ENCODE data around the gene MYH1. TPM values are rescaled to one million over a fixed set of nuclear protein-coding genes. Genes with fewer than 3 reads are reported as not detected.

Gene MYH1
- total and polyA plus RNA-seq, 2 of the 13 experiments (the other 11 are each of a cell fraction or from before 2014, with no cell fraction given), result 0.01 TPM; not detected in 1

DNA sequence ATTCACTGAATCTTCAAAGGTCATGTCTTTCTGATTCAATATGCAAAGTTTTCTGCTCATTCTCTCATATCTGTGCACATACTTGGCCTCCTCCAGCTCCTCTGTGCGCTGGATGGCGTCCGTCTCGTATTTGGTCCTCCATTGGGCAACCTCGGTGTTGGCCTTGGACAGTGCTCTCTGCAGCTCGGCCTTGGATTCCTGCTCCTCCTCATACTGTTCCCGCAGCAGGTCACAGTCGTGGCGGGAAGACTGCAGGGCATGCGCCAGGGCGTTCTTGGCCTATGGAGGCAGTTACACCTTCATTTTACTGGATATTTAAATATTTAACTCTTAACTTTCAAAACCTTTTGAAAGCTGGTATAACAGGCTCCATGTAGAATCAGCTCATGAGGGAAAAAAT lies 8.2 kb upstream of the MYH1 start (continued):
- TF ChIP-seq, protein P1, sequence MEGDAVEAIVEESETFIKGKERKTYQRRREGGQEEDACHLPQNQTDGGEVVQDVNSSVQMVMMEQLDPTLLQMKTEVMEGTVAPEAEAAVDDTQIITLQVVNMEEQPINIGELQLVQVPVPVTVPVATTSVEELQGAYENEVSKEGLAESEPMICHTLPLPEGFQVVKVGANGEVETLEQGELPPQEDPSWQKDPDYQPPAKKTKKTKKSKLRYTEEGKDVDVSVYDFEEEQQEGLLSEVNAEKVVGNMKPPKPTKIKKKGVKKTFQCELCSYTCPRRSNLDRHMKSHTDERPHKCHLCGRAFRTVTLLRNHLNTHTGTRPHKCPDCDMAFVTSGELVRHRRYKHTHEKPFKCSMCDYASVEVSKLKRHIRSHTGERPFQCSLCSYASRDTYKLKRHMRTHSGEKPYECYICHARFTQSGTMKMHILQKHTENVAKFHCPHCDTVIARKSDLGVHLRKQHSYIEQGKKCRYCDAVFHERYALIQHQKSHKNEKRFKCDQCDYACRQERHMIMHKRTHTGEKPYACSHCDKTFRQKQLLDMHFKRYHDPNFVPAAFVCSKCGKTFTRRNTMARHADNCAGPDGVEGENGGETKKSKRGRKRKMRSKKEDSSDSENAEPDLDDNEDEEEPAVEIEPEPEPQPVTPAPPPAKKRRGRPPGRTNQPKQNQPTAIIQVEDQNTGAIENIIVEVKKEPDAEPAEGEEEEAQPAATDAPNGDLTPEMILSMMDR (CRISPR knock-in tag; IDR thresholded peaks at IDR 0.05), result peak; percentile 18; the same call in 1 of the 2 replicates
- TF ChIP-seq GATAD2A (CRISPR knock-in tag; IDR thresholded peaks at IDR 0.05) (0 out of 2 replicates have a peak, but pooled peaks have one; percentile 15), SALL1 (CRISPR knock-in tag; IDR thresholded peaks at IDR 0.05) (peak; percentile 28; the same call in 1 of the 2 replicates), SMC3 (IDR thresholded peaks at IDR 0.05; ENCODE audit: low read length) (no peak), HNF4A (CRISPR knock-in tag; IDR thresholded peaks at IDR 0.05) (peak; percentile 87), FOXA3 (CRISPR knock-in tag; IDR thresholded peaks at IDR 0.05) (no peak), ZNF225 (CRISPR knock-in tag; IDR thresholded peaks at IDR 0.05) (no peak), HOXA3 (CRISPR knock-in tag; IDR thresholded peaks at IDR 0.05) (0 out of 2 replicates have a peak, but pooled peaks have one; percentile 28), ZNF10 (CRISPR knock-in tag; IDR thresholded peaks at IDR 0.05; ENCODE audit: borderline replicate concordance, low read depth) (no peak), ZNF768 (CRISPR knock-in tag; IDR thresholded peaks at IDR 0.05) (peak; percentile 25; the same call in 1 of the 2 replicates), RARA (CRISPR knock-in tag; IDR thresholded peaks at IDR 0.05) (peak; percentile 29; the same call in 1 of the 2 replicates), POGZ (CRISPR knock-in tag; IDR thresholded peaks at IDR 0.05) (0 out of 2 replicates have a peak, but pooled peaks have one; percentile 28), ZNF850 (CRISPR knock-in tag; conservative IDR thresholded peaks at IDR 0.05) (no peak), BRCA1 (CRISPR knock-in tag; IDR thresholded peaks at IDR 0.05) (no peak)
- TF ChIP-seq, protein P2, sequence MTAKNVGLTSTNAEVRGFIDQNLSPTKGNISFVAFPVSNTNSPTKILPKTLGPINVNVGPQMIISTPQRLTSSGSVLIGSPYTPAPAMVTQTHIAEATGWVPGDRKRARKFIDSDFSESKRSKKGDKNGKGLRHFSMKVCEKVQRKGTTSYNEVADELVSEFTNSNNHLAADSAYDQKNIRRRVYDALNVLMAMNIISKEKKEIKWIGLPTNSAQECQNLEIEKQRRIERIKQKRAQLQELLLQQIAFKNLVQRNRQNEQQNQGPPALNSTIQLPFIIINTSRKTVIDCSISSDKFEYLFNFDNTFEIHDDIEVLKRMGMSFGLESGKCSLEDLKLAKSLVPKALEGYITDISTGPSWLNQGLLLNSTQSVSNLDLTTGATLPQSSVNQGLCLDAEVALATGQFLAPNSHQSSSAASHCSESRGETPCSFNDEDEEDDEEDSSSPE (CRISPR knock-in tag; IDR thresholded peaks at IDR 0.05), result peak; percentile 86
- TF ChIP-seq, protein P3, sequence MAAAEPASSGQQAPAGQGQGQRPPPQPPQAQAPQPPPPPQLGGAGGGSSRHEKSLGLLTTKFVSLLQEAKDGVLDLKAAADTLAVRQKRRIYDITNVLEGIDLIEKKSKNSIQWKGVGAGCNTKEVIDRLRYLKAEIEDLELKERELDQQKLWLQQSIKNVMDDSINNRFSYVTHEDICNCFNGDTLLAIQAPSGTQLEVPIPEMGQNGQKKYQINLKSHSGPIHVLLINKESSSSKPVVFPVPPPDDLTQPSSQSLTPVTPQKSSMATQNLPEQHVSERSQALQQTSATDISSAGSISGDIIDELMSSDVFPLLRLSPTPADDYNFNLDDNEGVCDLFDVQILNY (CRISPR knock-in tag; conservative IDR thresholded peaks at IDR 0.05), result 0 out of 2 replicates have a peak, but pooled peaks have one; percentile 49
- TF ChIP-seq, protein P4, sequence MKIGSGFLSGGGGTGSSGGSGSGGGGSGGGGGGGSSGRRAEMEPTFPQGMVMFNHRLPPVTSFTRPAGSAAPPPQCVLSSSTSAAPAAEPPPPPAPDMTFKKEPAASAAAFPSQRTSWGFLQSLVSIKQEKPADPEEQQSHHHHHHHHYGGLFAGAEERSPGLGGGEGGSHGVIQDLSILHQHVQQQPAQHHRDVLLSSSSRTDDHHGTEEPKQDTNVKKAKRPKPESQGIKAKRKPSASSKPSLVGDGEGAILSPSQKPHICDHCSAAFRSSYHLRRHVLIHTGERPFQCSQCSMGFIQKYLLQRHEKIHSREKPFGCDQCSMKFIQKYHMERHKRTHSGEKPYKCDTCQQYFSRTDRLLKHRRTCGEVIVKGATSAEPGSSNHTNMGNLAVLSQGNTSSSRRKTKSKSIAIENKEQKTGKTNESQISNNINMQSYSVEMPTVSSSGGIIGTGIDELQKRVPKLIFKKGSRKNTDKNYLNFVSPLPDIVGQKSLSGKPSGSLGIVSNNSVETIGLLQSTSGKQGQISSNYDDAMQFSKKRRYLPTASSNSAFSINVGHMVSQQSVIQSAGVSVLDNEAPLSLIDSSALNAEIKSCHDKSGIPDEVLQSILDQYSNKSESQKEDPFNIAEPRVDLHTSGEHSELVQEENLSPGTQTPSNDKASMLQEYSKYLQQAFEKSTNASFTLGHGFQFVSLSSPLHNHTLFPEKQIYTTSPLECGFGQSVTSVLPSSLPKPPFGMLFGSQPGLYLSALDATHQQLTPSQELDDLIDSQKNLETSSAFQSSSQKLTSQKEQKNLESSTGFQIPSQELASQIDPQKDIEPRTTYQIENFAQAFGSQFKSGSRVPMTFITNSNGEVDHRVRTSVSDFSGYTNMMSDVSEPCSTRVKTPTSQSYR (CRISPR knock-in tag; IDR thresholded peaks at IDR 0.05; ENCODE audit: borderline replicate concordance), result no peak
- TF ChIP-seq, protein P5, sequence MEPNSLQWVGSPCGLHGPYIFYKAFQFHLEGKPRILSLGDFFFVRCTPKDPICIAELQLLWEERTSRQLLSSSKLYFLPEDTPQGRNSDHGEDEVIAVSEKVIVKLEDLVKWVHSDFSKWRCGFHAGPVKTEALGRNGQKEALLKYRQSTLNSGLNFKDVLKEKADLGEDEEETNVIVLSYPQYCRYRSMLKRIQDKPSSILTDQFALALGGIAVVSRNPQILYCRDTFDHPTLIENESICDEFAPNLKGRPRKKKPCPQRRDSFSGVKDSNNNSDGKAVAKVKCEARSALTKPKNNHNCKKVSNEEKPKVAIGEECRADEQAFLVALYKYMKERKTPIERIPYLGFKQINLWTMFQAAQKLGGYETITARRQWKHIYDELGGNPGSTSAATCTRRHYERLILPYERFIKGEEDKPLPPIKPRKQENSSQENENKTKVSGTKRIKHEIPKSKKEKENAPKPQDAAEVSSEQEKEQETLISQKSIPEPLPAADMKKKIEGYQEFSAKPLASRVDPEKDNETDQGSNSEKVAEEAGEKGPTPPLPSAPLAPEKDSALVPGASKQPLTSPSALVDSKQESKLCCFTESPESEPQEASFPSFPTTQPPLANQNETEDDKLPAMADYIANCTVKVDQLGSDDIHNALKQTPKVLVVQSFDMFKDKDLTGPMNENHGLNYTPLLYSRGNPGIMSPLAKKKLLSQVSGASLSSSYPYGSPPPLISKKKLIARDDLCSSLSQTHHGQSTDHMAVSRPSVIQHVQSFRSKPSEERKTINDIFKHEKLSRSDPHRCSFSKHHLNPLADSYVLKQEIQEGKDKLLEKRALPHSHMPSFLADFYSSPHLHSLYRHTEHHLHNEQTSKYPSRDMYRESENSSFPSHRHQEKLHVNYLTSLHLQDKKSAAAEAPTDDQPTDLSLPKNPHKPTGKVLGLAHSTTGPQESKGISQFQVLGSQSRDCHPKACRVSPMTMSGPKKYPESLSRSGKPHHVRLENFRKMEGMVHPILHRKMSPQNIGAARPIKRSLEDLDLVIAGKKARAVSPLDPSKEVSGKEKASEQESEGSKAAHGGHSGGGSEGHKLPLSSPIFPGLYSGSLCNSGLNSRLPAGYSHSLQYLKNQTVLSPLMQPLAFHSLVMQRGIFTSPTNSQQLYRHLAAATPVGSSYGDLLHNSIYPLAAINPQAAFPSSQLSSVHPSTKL (CRISPR knock-in tag; IDR thresholded peaks at IDR 0.05), result peak; percentile 66
